Endothelial cell of umbilical vein (primary cell): ENCODE measurements around the gene AKAP13. TPM values are rescaled to one million over a fixed set of nuclear protein-coding genes. Genes with fewer than 3 reads are reported as not detected.
A peak's percentile ranks its signal among the peaks of the same experiment; 100 is the strongest.

ENCODE experiments used
- BruUV-seq: library from RNA; stranded (reverse); fragments of 400-500 nt; replicated peaks from 2 replicates; lab custom pipeline; 2021; lab: Mats Ljungman, UMichigan
- CTCF ChIA-PET: fragments of 300-600, 350-600 bp; sonication (Branson Sonifier 250); formaldehyde crosslinking; loops from one replicate; lab custom pipeline; 2021; ENCODE audit warnings: antibody characterized with exemption, inconsistent platforms; lab: Charles Lee
- POLR2A ChIA-PET: fragments of 300-600, 350-600 bp; sonication (Branson Sonifier 250); formaldehyde crosslinking; loops from one replicate; lab custom pipeline; 2021; ENCODE audit warnings: antibody characterized with exemption, inconsistent platforms; lab: Charles Lee
- DNase-seq: peaks from one replicate; pipeline ENCODE4 v3.0.0-alpha.2; 2011; ENCODE audit warnings: low read depth, low spot score
- FAIRE-seq: peaks from 2 replicates; lab custom pipeline; 2011; peaks lifted over from hg19 to GRCh38; lab: Jason Lieb, UNC
- H2AFZ ChIP-seq: 2 replicates; pipeline ENCODE4 v1.6.0; 2012; ENCODE audit warnings: low read depth, low read length, control low read depth, inconsistent platforms
- H3K27ac ChIP-seq: 2 replicates; pipeline ENCODE4 v1.5.1; 2011; ENCODE audit warnings: low read depth, mild to moderate bottlenecking, control low read depth, low read length, moderate library complexity; ENCODE audit not compliant: insufficient read depth
- H3K27me3 ChIP-seq, 2 experiments: 2 replicates each; pipeline versions ENCODE4 v1.6.0 to v1.6.1; 2011; ENCODE audit warnings: low read length in 2 of 2, mixed read lengths in 1 of 2; ENCODE audit not compliant: control insufficient read depth in 2 of 2, insufficient read depth in 2 of 2
- H3K36me3 ChIP-seq, 2 experiments: 2 replicates in 1 of 2; 3 replicates in 1 of 2; pipeline ENCODE4 v1.5.1; 2011; ENCODE audit warnings: low read length in 2 of 2, mild to moderate bottlenecking in 1 of 2, moderate library complexity in 1 of 2; ENCODE audit not compliant: control insufficient read depth in 2 of 2, insufficient read depth in 2 of 2; ENCODE audit errors: extremely low read depth in 1 of 2
- H3K4me1 ChIP-seq: 3 replicates; pipeline ENCODE4 v1.5.1; 2011; ENCODE audit warnings: mild to moderate bottlenecking, low read length; ENCODE audit not compliant: control insufficient read depth, insufficient read depth; ENCODE audit errors: extremely low read depth
- H3K4me2 ChIP-seq: 2 replicates; pipeline ENCODE4 v1.6.1; 2011; ENCODE audit warnings: low read length, control low read depth, mixed read lengths; ENCODE audit not compliant: insufficient read depth
- H3K4me3 ChIP-seq, 3 experiments: fragments of 200-600 bp in 1 of 3; sonication (generic), shearing (Covaris generic) in 1 of 3; replicated peaks in 1 of 3; 2 replicates each; pipeline ENCODE4 v1.5.1; 2011 to 2016; ENCODE audit warnings: control low read depth in 3 of 3, low read length in 3 of 3, mild to moderate bottlenecking in 2 of 3, inconsistent platforms in 1 of 3, low read depth in 1 of 3, moderate library complexity in 1 of 3; ENCODE audit not compliant: insufficient read depth in 1 of 3
- H3K79me2 ChIP-seq: 2 replicates; pipeline ENCODE4 v1.6.0; 2012; ENCODE audit warnings: low read length, inconsistent platforms; ENCODE audit not compliant: control insufficient read depth, insufficient read depth
- H3K9ac ChIP-seq: replicated peaks from 2 replicates; pipeline ENCODE3; 2011; ENCODE audit warnings: low read length, control low read depth; ENCODE audit not compliant: insufficient read depth; ENCODE audit errors: extremely low read depth
- H3K9me1 ChIP-seq: replicated peaks from 3 replicates; pipeline ENCODE4 v1.6.0; 2011; ENCODE audit warnings: mild to moderate bottlenecking, low read length; ENCODE audit not compliant: control insufficient read depth, insufficient read depth; ENCODE audit errors: extremely low read depth
- H3K9me3 ChIP-seq: replicated peaks from 2 replicates; pipeline ENCODE4 v1.5.1; 2012; ENCODE audit warnings: low read length, inconsistent platforms; ENCODE audit not compliant: control insufficient read depth, insufficient read depth
- H4K20me1 ChIP-seq: replicated peaks from 2 replicates; pipeline ENCODE3; 2011; ENCODE audit warnings: mild to moderate bottlenecking, low read length; ENCODE audit not compliant: control insufficient read depth, insufficient read depth; ENCODE audit errors: extremely low read depth
- CTCF ChIP-seq, 2 donors: IDR thresholded peaks; 1 replicate in 1 of 2; 2 replicates in 1 of 2; pipeline ENCODE4 v1.5.1; 2011; ENCODE audit warnings: low read length in 2 of 2, mild to moderate bottlenecking in 2 of 2, moderate library complexity in 2 of 2, control low read depth in 1 of 2, inconsistent platforms in 1 of 2, low read depth in 1 of 2; ENCODE audit not compliant: insufficient read depth in 1 of 2; ENCODE audit errors: extremely low read depth in 1 of 2
- EZH2 ChIP-seq: IDR thresholded peaks from 2 replicates; pipeline ENCODE4 v1.6.1; 2012; ENCODE audit warnings: borderline replicate concordance, low read depth, mild to moderate bottlenecking, moderate library complexity, low read length, inconsistent platforms; ENCODE audit not compliant: severe bottlenecking
- FOS ChIP-seq: IDR thresholded peaks from 2 replicates; pipeline ENCODE4 v1.6.1; 2011; ENCODE audit warnings: mild to moderate bottlenecking, low read length, moderate library complexity, borderline replicate concordance; ENCODE audit not compliant: insufficient read depth
- GATA2 ChIP-seq: IDR thresholded peaks from 2 replicates; pipeline ENCODE4 v1.7.0; 2011; ENCODE audit warnings: low read depth, mild to moderate bottlenecking, moderate library complexity, mixed read lengths, low read length; ENCODE audit not compliant: insufficient read length, insufficient read depth
- JUN ChIP-seq: IDR thresholded peaks from 2 replicates; pipeline ENCODE4 v1.6.1; 2011; ENCODE audit warnings: borderline replicate concordance, low read depth; ENCODE audit not compliant: insufficient read length, insufficient read depth
- MAX ChIP-seq: IDR thresholded peaks from 2 replicates; pipeline ENCODE4 v1.6.1; 2011; ENCODE audit not compliant: insufficient read depth, insufficient read length
- MYC ChIP-seq: IDR thresholded peaks from one replicate; pipeline ENCODE4 v1.6.1; 2011; ENCODE audit warnings: mild to moderate bottlenecking, low read depth, low read length
- POLR2A ChIP-seq: IDR thresholded peaks from 2 replicates; pipeline ENCODE4 v1.6.1; 2012; ENCODE audit warnings: low read depth, mild to moderate bottlenecking, control low read depth, low read length
- POLR2AphosphoS5 ChIP-seq: IDR thresholded peaks from 2 replicates; pipeline ENCODE4 v1.6.1; 2012; ENCODE audit warnings: low read depth, mild to moderate bottlenecking, control low read depth, low read length, moderate library complexity; ENCODE audit not compliant: insufficient read depth
- dilution Hi-C: fragments of 300-500 bp; cut with MboI; formaldehyde crosslinking; loops from one replicate; pipeline ENCODE4 v1.15.0; 2019; ENCODE audit warnings: low sequenced_read_pairs; ENCODE audit not compliant: extremely low pct_ligation_motif_present
- intact Hi-C: fragments of 100-400 bp; cut with micrococcal nuclease; formaldehyde crosslinking; loops from one replicate; pipeline ENCODE4 v1.10.0; 2022
- polyA plus RNA-seq, 4 experiments: library from polyadenylated mRNA; depleted of rRNA in 3 of 4; stranded (reverse) in 3 of 4; unstranded in 1 of 4; fragments of >200 nt; gene quantifications; 2 replicates each; pipeline versions ENCODE4 v1.2.1 to v1.2.3, GENCODE V29; 2011 to 2012; ENCODE audit warnings: missing spikeins in 1 of 4
- total RNA-seq: library from RNA; stranded (reverse); gene quantifications from 2 replicates; pipeline ENCODE4 v1.2.3, GENCODE V29; 2021

Gene AKAP13
- total and polyA plus RNA-seq, 2 donors (not counting 3 experiments of a cell fraction or from before 2014, with no cell fraction given) = 22.8 to 87.8 TPM

- FAIRE-seq = peak; percentile 55
- no peaks in the 10 kb centered on the region for H3K36me3 ChIP-seq
- no peaks in the 10 kb centered on the region for H3K27me3 ChIP-seq
- peaks cover 2% of the 10 kb centered on the region for H3K9me1 ChIP-seq
- H3K9ac ChIP-seq = no peak overlapping the region
- no peak overlapping the region for H3K4me3 ChIP-seq
- H3K4me1 ChIP-seq = peaks cover 11% of the 10 kb centered on the region
- H3K9me3 ChIP-seq = no peaks in the 10 kb centered on the region
- no peak overlapping the region for H3K4me2 ChIP-seq
- dilution Hi-C loops (no loop called here), intact Hi-C loops (loop anchor here (1.0 kb wide), 2 partner anchors 174 to 209 kb away; no protein-coding TSS in a partner anchor)
- CTCF ChIA-PET = interaction anchor here (0.6 to 4.7 kb wide), 27 partner anchors 10 to 216 kb away, joined by 3 to 49 read pairs (median 4); no protein-coding TSS in a partner anchor
- DNase-seq = peak; percentile 64
- peak; percentile 34 to 41 for TF ChIP-seq CTCF (IDR thresholded peaks at IDR 0.05; ENCODE audit: extremely low read depth in 1 of 2, insufficient read depth in 1 of 2, low read depth in 1 of 2, low read length in 2 of 2)
- no peak for TF ChIP-seq POLR2A
- BruUV-seq = no TSS peak
- H4K20me1 ChIP-seq = no peaks in the 10 kb centered on the region
- H3K79me2 ChIP-seq = peaks cover 16% of the 10 kb centered on the region
- no peak overlapping the region for H3K27ac ChIP-seq
- POLR2A ChIA-PET = no interaction called here
- H2AFZ ChIP-seq = no peak overlapping the region
These were observed 124.6 kb downstream of the AKAP13 start for GRCh38 chr15:85504749-85505676.

- Histone ChIP-seq H3K79me2 (peaks cover 12% of the 10 kb centered on the region), H3K36me3 (no peaks in the 10 kb centered on the region), H3K9ac (no peak overlapping the region), H3K9me1 (peaks cover 2% of the 10 kb centered on the region), H3K27me3 (no peaks in the 10 kb centered on the region), H3K9me3 (no peaks in the 10 kb centered on the region), H3K4me1 (no peaks in the 10 kb centered on the region), H4K20me1 (no peaks in the 10 kb centered on the region), H2AFZ (no peak overlapping the region), H3K4me3 (no peak overlapping the region), H3K4me2 (no peak overlapping the region), H3K27ac (no peak overlapping the region)
- BruUV-seq = no TSS peak
- intact Hi-C loops = no loop called here
- no peak for FAIRE-seq
- DNase-seq = no peak
- dilution Hi-C loops = no loop called here
- TF ChIP-seq FOS (no peak), MYC (no peak), CTCF (IDR thresholded peaks at IDR 0.05; ENCODE audit: extremely low read depth in 1 of 2, insufficient read depth in 1 of 2, low read depth in 1 of 2, low read length in 2 of 2) (no peak), JUN (no peak), MAX (no peak), POLR2A (no peak), GATA2 (no peak), POLR2AphosphoS5 (no peak), EZH2 (no peak)
- ChIA-PET POLR2A (no interaction called here), CTCF (interaction anchor here (0.8 to 4.7 kb wide), 5 partner anchors 9 to 211 kb away, joined by 3 to 49 read pairs (median 6); no protein-coding TSS in a partner anchor)
These were observed 126.7 kb downstream of the AKAP13 start for GRCh38 chr15:85507114-85507513.
